ENCODE results near the gene COX19.
"Not testable (repeated sequence)": the region's sequence is repeated elsewhere in the genome, so short reads cannot be mapped to it uniquely, and the experiment has no call there.

COX19 gene

GRCh38 chr7:929311-929711 lies 46.0 kb downstream of the COX19 start:
- no peak overlapping the region for H3K4me3 ChIP-seq (ENCODE audit: low read length)
- no peak for DNase-seq (ENCODE audit: low read depth)
- TF ChIP-seq CTCF (IDR thresholded peaks at IDR 0.05; ENCODE audit: insufficient read depth, low read depth, low read length, missing control alignments) = no peak

GRCh38 chr7:927031-927671 lies 48.2 kb downstream of the COX19 start:
- no peak for DNase-seq (ENCODE audit: low read depth)
- H3K4me3 ChIP-seq (ENCODE audit: low read length) = no peak overlapping the region
- no peak for TF ChIP-seq CTCF (IDR thresholded peaks at IDR 0.05; ENCODE audit: insufficient read depth, low read depth, low read length, missing control alignments)

- no peak for TF ChIP-seq CTCF (IDR thresholded peaks at IDR 0.05; ENCODE audit: insufficient read depth, low read depth, low read length, missing control alignments)
- H3K4me3 ChIP-seq (ENCODE audit: low read length) = no peak overlapping the region
- DNase-seq (ENCODE audit: low read depth) = no peak
Observed at GRCh38 chr7:926061-927030, 49.0 kb downstream of the COX19 start.

- DNase-seq (ENCODE audit: low read depth) = no peak
- no peak overlapping the region for H3K4me3 ChIP-seq (ENCODE audit: low read length)
- no peak for TF ChIP-seq CTCF (IDR thresholded peaks at IDR 0.05; ENCODE audit: insufficient read depth, low read depth, low read length, missing control alignments)
Observed at GRCh38 chr7:925601-926000, 49.7 kb downstream of the COX19 start.

- TF ChIP-seq CTCF (IDR thresholded peaks at IDR 0.05; ENCODE audit: insufficient read depth, low read depth, low read length, missing control alignments) = no peak
- no peak overlapping the region for H3K4me3 ChIP-seq (ENCODE audit: low read length)
- no peak for DNase-seq (ENCODE audit: low read depth)
Observed at GRCh38 chr7:924541-925231, 50.7 kb downstream of the COX19 start.

GRCh38 chr7:924042-924441 lies 51.3 kb downstream of the COX19 start:
- not testable (repeated sequence) for H3K4me3 ChIP-seq (ENCODE audit: low read length); DNase-seq (ENCODE audit: low read depth)

All from epithelial cell of esophagus (primary cell).